ENCODE data around the gene MATK. TPM values are rescaled to one million over a fixed set of nuclear protein-coding genes. Genes with fewer than 3 reads are reported as not detected.
"Not testable (repeated sequence)": the region's sequence is repeated elsewhere in the genome, so short reads cannot be mapped to it uniquely, and the experiment has no call there.

The MATK gene
- total RNA-seq, 1 experiment from 2014 or later, result 22.5 TPM

DNA sequence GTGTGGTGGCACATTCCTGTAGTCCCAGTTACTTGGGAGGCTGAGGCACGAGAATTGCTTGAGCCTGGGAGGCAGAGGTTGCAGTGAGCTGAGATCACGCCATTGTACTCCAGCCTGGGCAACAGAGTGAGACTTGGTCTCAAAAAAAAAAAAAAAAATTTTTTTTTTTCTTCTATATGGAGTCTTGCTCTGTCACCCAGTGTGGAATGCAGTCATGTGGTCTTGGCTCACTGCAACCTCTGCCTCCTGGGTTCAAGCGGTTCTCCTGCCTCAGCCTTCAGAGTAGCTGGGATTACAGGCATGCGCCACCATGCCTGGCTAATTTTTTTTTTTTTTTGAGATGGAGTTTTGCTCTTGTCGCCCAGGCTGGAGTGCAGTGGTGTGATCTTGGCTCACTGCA is 20.4 kb downstream of the MATK start:
- in situ Hi-C loops (cut with HindIII; ENCODE audit: low pct_unique_long_range_greater_than_20kb, low sequenced_read_pairs), result not testable (repeated sequence)

DNA sequence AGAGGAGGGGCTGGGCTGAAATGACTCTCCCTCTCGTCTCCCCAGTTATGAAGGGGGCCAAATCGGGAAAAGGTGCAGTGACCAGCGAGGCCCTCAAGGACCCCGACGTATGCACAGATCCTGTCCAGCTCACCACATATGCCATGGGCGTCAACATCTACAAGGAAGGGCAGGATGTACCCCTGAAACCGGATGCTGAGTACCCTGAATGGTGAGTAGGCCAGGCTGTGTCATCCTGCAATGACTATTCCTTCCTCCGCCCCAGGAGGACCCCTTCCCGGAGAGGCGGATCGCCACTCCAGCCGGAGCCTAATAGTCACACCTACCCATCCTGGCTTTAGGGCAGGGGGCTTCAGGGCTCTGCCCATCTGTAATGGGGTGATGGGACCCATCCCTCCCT is 21.1 kb downstream of the MATK start:
- in situ Hi-C loops (cut with HindIII; ENCODE audit: low pct_unique_long_range_greater_than_20kb, low sequenced_read_pairs), result no loop called here
- no peak for DNase-seq (ENCODE audit: low read depth, low spot score)

More for the DNA sequence above, 20.4 kb downstream of the MATK start:
- DNase-seq (ENCODE audit: low read depth, low spot score), result not testable (repeated sequence)

DNA sequence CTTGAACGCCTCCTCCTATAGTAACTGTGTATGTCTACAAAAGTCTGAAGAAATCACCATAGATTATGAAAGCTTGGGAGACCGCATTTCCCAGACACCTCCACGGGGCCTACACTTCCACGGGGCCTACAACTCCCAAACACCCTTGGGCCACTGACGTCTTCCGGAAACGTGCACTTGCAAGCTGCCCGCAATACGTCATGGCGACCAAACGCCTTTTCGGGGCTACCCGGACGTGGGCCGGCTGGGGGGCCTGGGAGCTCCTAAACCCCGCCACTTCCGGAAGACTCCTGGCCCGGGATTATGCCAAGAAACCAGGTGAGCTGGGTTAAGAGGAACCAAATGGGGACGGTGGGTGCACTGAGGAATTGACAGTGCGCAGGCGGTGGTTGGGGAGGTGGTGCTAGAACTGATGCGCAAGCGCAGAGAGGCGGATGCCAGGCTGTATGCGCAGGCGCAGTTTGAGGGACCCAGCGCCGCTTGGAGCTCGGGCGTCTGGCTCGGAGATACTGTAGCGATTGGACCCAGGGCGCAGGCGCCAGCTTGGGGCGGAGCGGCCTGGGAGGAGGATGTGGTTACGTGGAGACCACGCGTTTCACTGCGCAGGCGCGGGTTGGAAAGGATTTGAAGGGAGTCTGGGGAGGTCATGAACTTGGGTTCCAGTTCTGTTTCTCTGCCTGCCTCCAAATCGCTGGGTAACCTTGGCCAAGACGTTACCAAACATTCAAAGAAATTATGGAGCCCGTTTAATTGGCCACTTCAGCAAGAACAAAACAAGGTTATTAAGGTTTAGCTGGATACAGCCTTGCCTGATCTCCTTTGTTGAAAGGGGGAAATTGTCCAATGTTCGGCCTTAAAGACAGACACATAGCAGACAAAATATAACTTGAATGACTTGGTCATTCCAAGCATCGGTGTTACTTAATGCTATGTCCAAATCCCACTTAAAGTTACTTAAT is 23.4 kb downstream of the MATK start, which contains the start of gene MRPL54:
Gene MRPL54, plus strand, starts transcription at position 182 of the 959 bp plus-strand sequence. Its CDS starts 19 bp downstream, at position 201.
- in situ Hi-C loops (cut with HindIII; ENCODE audit: low pct_unique_long_range_greater_than_20kb, low sequenced_read_pairs), result no loop called here
- peak; percentile 97 for DNase-seq (ENCODE audit: low read depth, low spot score)

DNA sequence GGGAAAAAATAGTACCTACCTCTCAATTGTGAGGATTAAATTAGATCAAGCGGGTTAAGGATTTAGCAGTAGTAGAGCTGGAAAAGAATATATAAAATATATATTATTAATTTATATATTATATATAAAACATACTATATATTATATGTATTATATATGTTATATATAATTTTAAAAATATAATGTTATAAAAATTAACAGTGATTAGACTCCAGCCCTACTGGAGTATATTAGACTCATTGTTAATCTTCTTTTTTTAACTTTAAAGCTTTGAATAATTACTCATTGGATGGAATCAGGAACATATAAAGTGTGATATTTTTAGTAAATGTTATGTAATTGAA is 24.1 kb downstream of the MATK start:
- in situ Hi-C loops (cut with HindIII; ENCODE audit: low pct_unique_long_range_greater_than_20kb, low sequenced_read_pairs), result no loop called here
- no peak for DNase-seq (ENCODE audit: low read depth, low spot score)

DNA sequence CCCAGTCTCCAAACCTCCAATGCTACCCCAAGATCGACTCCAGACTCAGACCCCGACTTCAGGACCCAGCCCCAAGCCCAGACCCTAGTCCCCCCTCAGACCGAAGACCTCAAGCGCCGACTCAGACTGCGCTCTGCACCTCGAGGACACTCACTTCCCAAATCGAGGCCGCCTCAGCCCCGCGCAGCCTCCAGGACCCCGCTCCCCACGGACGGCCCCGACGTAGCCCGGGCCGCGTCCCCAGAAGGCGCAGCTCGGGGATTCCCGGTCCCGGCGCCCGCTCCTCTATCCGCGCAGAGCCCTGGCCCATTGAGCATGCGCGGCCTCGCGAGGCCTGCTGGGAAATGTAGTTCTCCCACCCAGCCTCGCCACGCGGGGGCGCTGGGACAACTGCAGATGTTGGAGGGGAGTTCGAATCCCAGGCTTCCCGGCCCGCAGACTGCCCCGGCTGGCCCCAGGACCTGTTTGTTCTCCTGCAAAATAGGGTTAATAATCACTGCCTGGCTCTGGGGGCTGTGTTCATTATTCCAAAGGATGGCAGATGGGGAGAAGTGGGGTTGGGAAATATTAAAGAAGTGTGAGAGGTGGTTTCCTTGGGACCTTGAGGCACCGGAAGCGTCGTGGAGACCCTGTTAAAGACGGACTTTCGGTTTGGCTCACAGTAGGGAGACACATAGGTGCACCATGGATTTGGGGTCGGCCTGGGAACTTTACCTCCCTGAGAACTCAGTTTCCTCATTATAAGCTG is 24.6 kb downstream of the MATK start, which contains the start of gene APBA3:
Gene APBA3, minus strand, starts transcription at position 311 of the 748 bp plus-strand sequence. CDS start 1,428 bp downstream, outside the sequence.
- DNase-seq (ENCODE audit: low read depth, low spot score), result peak; percentile 88
- in situ Hi-C loops (cut with HindIII; ENCODE audit: low pct_unique_long_range_greater_than_20kb, low sequenced_read_pairs), result no loop called here

DNA sequence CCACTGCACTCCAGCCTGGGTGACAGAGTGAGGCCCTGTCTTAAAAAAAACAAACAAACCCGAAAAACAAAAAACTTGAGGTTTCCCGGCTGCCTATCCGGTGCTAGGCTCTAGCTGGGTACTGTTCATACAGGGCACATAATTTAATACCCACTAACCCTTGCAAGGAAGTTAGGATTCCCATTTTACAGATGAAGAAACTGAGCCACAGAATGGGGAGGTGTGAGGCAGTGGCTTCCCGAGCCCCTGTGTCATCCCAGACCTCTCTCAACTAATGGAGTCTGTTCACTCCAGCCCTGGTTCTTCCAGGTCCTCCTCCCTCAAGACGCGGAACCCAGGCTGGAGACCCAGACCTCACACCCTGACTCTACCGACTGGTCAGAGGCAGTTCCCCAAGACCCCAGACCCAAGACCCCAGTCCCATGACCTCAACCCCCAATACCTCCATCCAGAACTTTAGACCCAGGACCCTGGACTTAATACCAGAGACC is 25.3 kb downstream of the MATK start:
- in situ Hi-C loops (cut with HindIII; ENCODE audit: low pct_unique_long_range_greater_than_20kb, low sequenced_read_pairs), result no loop called here
- DNase-seq (ENCODE audit: low read depth, low spot score), result no peak

DNA sequence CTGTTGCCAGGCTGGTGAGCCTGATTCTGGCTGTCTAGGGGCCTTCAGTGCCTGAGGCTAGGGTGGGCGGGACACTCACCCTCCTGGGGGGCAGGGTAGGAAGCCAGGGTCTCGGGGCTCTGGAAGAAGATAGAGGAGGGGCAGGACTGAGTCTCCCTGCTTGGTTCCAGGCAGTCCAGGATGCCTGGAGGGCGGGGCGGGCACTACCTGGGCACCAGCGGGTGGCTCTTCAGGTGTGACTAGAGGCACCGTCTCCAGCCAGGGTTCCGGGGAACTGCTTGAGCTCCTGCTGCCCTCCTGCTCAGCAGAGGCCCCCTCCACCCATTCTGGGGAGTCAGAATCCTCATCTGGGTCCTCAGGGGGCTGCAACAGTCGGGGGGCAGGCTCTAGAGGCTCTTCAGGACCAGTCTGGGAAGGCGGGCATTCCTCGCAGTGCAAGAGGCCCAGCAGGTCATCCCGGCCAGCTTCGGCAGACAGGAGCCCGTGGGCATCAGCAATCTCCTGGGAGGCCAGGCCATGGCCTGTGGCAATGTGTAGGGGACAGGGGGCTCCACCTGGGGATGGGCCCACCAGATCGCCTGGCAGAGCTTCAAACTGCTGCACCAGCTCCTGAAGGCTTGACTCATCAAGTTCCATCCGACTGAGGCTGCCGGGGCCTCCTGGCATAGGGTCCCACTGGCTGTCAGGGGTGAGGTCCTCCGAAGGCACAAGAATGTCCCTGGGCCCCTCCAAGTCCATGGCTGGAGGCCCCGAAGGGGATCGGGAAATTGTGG is 26.5 kb downstream of the MATK start:
- DNase-seq (ENCODE audit: low read depth, low spot score), result no peak
- in situ Hi-C loops (cut with HindIII; ENCODE audit: low pct_unique_long_range_greater_than_20kb, low sequenced_read_pairs), result no loop called here

DNA sequence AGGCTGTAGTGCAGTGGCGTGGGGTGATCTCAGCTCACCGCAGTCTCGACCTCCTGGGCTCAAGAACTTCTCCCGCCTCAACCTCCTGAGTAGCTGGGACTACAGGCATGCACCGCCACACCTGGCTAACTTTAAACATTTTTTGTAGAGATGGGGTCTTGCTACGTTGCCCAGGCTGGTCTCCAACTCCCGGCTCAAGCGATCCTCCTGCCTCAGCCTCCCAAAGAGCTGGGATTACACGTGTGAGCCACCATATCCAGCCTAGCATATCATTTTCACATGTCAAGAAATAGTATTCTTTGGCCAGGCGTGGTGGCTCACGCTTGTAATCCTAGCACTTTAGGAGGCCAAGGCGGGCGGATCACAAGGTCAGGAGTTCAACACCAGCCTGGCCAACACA is 27.9 kb downstream of the MATK start:
- in situ Hi-C loops (cut with HindIII; ENCODE audit: low pct_unique_long_range_greater_than_20kb, low sequenced_read_pairs); DNase-seq (ENCODE audit: low read depth, low spot score): not testable (repeated sequence)

DNA sequence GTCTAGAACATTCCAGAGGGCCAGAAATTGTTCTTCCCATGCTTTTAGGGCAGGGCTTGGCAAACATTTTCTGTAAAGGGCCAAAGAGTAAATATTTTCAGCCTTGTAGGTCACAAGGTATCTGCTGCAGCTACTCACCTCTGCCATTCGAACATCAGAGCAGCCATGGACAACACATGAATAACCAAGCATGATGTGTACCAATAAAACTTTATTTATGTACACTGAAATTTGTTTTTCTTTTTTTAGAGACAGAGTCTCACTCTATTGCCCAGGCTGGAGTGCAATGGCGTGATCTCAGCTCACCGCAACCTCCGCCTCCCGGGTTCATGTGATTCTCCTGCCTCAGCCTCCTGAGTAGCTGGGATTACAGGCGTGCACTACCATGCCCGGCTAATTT is 28.5 kb downstream of the MATK start:
- in situ Hi-C loops (cut with HindIII; ENCODE audit: low pct_unique_long_range_greater_than_20kb, low sequenced_read_pairs); DNase-seq (ENCODE audit: low read depth, low spot score): not testable (repeated sequence)

DNA sequence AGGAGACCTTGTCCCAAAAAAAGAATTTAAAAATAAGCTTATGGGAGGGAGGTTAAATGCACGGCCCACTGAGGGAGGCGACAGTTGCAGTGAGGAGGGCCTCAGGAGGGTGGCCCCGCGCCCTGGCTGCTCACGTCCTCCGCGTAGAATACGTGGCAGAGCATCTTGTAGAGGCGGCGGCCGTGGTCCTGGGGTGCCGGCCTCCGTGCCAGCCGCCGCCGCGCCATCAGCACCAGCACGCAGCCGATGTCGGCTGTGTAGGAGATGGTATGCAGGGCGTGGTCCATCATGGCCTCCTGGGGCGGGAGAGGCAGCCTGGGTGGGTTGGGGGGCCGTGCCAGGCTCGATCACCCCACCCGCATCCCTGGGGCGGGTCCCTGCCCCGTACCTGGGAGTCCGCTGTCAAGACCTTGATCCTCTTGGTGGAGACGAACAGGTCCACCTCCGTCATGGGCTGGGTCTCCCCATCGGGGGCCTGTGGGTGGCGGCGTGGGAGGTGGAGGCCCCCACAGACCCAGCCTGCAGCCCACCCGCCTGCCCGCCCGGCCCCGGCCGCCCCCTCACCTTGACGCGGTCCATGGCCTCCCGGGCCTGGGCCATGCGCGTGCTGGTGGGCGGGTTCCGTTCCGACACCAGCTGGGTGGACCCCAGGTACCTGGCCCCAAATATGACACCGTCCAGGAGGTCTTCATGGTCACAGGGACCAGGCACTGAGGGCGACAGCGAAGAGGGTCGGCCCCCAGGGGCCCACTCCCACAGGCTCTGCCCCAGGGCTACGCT is 32.4 kb downstream of the MATK start:
- in situ Hi-C loops (cut with HindIII; ENCODE audit: low pct_unique_long_range_greater_than_20kb, low sequenced_read_pairs), result no loop called here

DNA sequence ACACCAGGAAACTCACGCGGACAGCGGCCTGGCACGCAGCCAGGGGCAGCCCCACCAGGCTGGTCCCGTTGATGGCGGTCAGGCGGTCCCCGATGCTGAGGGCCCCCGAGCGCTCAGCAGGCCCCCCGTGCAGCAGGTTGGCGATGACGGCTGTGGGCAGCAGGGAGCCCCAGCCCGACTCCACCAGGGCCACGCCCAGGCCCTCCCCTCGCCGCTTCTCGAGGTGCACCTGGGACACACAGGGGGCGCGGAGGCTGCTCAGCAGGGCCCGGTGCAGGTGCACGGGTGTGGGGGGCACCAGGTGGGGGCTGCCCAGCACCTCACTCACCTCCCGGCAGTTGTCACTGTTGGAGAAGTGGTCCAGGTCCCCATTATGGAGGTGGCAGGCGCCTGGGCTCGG is 33.7 kb downstream of the MATK start:
- in situ Hi-C loops (cut with HindIII; ENCODE audit: low pct_unique_long_range_greater_than_20kb, low sequenced_read_pairs), result no loop called here
- no peak for DNase-seq (ENCODE audit: low read depth, low spot score)

More for the DNA sequence above, 32.4 kb downstream of the MATK start:
- no peak for DNase-seq (ENCODE audit: low read depth, low spot score)

DNA sequence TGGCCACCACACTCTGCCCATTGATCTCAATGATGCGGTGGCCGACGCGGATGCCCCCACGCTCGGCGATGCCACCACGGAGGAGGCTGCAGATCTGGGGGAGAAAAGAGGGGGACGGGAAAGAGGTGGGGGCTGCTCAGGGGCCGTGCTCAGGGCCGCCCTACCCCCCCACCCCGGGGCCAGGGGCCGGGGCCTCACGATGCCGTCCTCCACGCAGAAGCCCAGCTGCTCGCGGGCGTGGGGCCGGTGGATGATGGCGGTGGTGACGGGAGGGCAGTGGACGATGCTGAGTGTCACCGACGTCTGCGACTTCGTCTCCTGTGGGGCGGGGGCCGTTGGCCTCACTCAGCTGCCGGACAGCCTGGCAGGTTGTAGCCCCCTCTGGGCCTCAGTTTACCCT is 34.9 kb downstream of the MATK start:
- in situ Hi-C loops (cut with HindIII; ENCODE audit: low pct_unique_long_range_greater_than_20kb, low sequenced_read_pairs), result no loop called here
- DNase-seq (ENCODE audit: low read depth, low spot score), result no peak

DNA sequence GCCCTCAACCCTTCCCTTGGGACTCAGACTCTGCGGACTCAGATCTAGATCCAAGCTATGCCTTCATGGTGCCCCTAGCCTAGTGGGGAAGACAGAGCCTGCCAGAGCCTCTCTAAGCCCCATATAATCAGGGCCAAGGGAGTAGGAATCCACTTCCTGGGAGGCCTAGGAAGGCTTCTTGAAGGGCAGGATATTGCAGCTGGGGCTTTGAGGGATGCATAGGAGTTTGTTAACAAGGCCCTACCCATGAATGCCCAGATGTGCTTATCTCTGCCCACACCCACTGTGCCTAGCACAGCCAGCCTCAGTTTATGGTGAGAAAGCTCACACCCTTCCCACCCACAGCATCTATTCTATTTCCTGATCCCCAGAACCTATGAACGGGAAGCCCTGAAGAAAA is 36.0 kb downstream of the MATK start:
- in situ Hi-C loops (cut with HindIII; ENCODE audit: low pct_unique_long_range_greater_than_20kb, low sequenced_read_pairs), result no loop called here
- no peak for DNase-seq (ENCODE audit: low read depth, low spot score)

DNA sequence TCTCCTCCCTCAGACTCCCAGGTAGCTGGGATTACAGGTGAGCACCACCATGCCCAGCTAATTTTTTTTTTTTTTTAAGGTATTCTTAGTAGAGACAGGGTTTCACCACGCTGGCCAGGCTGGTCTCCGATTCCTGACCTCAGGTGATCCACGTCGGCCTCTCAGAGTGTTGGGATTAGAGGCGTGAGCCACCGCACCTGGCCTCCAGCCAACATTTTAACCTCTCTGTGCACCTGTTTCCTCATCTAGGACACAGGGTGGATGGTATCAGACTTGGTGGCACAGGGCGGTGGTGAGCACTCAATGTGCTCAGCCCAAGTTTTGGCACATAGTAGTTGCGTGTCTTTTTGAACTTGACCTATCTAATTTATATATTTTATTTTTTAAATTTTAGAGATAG is 37.2 kb downstream of the MATK start:
- in situ Hi-C loops (cut with HindIII; ENCODE audit: low pct_unique_long_range_greater_than_20kb, low sequenced_read_pairs), result no loop called here
- DNase-seq (ENCODE audit: low read depth, low spot score), result no peak

DNA sequence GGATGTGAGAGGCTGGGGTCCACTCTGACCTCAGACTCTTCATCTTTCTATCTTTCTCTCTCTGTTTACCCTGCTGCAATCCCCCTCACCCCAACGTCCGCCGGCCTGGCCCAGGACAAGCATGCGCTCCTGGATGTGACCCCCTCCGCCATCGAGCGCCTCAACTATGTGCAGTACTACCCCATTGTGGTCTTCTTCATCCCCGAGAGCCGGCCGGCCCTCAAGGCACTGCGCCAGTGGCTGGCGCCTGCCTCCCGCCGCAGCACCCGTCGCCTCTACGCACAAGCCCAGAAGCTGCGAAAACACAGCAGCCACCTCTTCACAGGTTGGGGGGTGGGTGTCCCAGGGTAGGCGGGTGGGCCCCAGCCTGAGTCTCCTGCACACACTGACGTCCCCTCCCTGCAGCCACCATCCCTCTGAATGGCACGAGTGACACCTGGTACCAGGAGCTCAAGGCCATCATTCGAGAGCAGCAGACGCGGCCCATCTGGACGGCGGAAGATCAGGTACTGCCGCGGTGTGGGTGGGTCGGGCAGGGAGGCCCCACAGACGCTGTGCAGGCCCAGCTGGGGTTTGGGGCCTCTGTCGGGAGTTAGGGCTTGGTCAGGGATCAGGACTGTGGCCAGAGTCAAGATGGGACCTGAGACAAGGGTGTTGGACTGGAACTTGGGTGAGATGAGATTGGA is 39.7 kb downstream of the MATK start:
- in situ Hi-C loops (cut with HindIII; ENCODE audit: low pct_unique_long_range_greater_than_20kb, low sequenced_read_pairs), result no loop called here
- DNase-seq (ENCODE audit: low read depth, low spot score), result no peak

DNA sequence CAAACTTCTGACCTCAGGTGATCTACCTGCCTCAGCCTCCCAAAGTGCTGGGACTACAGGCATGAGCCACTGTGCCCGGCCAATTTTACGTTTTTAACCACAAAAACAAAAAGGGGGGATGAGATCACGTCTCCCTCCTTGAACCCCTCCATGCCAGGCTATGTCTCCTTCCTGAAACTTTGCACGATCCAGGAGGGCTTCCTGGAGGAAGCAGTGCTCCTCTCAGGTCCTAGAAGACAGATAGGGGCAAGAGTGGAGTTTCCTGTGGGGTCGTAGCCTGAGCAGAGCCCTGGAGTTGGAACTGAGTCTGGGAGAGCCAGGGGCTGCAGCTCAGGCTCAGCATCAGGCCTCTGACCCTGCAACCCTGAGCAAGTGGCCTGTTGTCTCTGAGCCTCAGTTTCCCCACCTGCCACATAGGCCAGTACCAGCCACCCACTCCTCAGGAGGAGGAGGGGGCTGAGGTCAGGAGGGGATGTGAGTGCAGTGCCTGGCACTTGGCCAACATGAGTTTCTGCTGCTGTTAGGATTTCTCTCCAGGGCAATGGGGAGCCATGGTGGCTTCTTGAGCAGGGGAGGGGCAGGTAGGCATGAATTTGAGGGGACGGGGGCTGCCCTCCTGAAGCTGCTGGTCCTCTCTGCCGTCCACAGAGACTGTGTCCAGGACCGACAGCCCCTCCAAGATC is 40.7 kb downstream of the MATK start:
- no peak for DNase-seq (ENCODE audit: low read depth, low spot score)
- in situ Hi-C loops (cut with HindIII; ENCODE audit: low pct_unique_long_range_greater_than_20kb, low sequenced_read_pairs), result no loop called here

Measured in SK-MEL-5 (cell line).